Activated T-helper 1 cell treated with anti-CD3 and anti-CD28 coated beads, Interleukin-2, amount 50 U/mL, for 16 hours (primary cell): ENCODE measurements around the gene PPWD1.
"Not testable (repeated sequence)": the region's sequence is repeated elsewhere in the genome, so short reads cannot be mapped to it uniquely, and the experiment has no call there.

Experiments used
- DNase-seq, 2 donors: peaks; one replicate each; pipeline ENCODE4 v3.0.0-alpha.2; 2020; ENCODE audit warnings: low read depth in 1 of 2, low spot score in 1 of 2

The PPWD1 gene

DNA sequence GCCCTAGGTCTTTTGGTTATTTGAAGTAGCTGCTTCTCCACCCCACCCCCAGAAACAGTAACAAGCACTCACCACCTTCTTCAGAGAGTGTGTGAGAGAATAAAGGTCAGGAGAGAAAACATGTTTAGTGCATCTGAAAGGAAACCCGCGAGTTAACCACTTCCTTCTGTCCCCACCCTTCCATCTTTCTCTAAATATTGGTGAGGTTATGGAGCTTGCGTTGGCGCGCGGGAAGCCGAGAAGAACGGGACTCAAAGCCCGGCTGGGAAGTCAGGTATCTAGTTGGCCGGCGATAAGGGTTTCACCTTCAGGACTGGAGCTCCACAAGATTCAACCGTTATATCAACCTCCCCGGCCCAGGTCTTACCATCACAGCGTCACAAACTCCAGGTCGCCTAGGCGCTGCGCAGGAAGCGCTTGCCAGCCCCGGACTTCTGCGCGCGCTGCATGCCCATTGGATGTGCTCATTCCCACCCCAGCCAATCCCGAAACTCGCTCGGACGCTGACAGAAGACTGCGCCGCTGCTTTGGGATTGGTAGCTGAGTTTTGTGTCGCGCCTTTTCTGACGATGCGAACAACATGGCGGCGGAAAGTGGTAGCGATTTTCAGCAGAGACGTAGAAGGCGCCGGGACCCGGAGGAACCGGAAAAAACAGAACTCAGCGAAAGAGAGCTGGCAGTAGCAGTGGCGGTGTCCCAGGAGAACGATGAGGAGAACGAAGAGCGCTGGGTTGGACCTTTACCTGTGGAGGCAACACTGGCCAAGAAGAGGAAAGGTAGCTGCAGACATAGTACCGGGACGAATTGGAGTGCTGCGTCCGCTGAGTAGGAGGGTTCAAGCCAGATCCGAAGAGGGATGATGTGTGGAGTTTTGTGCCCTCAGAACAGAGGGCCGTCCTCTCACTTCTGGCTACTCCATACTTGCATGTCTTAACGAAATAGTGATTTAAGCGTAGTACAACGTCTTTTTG lies at the start of gene PPWD1, which contains the start of gene CENPK:
TSS of gene PPWD1 (plus strand) at position 566 of the 971 bp plus-strand sequence. CDS start at position 581, 15 bp downstream.
TSS of gene CENPK (minus strand) at position 438 of the 971 bp plus-strand sequence. CDS start 8,261 bp downstream, outside the sequence.
- peak; percentile 90 for DNase-seq

DNA sequence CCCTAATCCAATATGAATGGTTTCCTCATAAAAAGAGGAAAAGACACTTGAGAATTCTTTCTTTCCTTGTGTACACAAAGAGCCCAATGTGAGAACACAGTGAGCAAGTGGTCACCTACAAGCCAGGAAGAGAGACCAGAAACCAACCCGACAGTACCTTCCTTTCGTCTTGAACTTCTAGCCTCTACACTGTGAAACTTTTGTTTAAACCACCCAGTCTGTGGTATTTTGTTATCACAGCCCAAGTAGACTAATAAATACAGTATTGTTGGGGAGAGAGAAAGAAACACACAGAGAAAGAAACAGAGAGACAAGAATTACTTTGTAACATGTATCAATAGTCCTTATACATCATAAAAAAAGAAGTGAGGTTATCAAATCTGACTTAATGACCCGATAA lies 37.4 kb upstream of the PPWD1 start:
- DNase-seq, result no peak

GRCh38 chr5:65530904-65531303 lies 32.2 kb upstream of the PPWD1 start:
- DNase-seq, result no peak

DNA sequence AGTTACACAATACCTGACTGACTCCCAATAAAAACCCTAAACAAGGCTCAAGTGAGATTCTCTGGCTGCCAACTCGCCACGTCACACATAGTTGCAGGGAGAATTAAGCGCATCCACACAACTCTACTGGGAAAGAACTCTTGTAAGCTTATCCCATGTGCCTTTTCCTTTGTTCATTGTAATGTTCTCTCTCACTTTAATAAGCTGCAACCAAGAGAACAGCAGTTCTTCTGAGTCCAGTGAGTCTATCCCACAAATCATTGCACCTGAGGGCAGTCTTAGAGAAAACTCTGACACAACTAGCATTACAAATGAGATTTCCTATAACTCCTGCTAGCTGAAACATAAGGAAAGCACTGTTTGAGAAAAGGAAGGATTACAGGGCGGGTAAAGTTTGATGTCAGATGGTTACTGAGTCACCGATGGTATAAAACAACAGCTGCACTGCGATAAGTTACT lies 27.5 kb upstream of the PPWD1 start:
- DNase-seq, result no peak

GRCh38 chr5:65539827-65540226 lies 23.3 kb upstream of the PPWD1 start:
- no peak for DNase-seq

GRCh38 chr5:65544473-65544872 lies 18.6 kb upstream of the PPWD1 start:
- no peak for DNase-seq

GRCh38 chr5:65546141-65546540 lies 17.0 kb upstream of the PPWD1 start:
- DNase-seq, result no peak

DNA sequence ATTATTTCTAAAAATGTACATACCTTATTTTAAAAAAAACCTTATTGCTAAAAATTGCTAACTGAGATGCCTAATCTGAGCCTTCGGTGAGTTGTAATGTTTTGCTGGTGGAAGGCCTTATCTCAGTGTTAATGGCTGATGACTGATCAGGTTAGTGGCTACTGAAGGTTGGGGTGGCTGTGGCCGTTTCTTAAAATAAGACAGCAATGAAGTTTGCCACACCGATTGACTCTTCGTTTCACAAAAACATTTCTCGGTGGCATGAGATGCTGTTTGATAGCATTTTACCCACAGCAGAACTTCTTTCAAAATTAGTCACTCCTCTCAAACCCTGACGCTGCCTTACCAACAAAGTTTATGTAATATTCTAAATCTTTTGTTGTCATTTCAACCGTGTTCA lies 14.8 kb upstream of the PPWD1 start:
- DNase-seq, result no peak

GRCh38 chr5:65553941-65554340 lies 9.2 kb upstream of the PPWD1 start:
- DNase-seq, result no peak

- DNase-seq, result no peak
These were observed 7.8 kb upstream of the PPWD1 start for GRCh38 chr5:65555287-65555686.

GRCh38 chr5:65556181-65556580 lies 6.9 kb upstream of the PPWD1 start:
- DNase-seq, result no peak

DNA sequence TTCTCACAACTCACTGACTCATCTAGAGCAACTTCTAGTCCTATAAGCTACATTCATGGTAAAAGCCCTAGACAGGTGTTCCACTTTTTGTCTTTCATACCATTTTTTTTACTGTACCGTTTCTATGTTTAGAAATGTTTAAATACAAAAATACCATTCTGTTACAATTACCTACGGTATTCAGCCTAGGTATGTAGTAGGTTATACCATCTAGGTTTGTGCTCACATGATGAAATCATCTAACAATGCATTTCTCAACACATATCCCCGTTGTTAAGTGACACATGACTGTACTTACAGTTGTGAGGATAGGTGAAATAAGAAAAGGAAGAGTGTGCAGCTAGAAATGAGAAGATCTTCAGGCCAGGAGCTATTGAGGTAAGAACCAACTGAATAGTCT lies 6.4 kb upstream of the PPWD1 start:
- no peak for DNase-seq

DNA sequence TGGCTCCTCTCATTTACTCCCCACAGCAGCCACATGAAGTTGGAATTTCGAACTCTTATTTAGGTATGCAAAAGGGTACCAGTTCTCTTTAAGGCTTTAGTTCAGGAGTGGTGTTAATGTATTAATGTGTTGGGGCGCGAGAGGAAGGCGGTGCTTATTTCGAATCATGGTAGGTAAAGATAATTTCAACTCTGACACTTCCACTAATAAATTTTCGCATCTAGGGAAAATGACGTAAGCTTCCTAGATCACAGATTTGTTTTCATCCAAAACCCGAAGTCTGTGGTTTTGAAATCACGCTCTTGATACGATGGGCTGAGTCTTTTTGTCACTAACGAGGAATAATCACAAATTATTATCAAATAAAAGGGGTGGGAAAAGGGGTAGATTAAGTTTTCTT lies 681 bp downstream of the PPWD1 start:
- no peak for DNase-seq

DNA sequence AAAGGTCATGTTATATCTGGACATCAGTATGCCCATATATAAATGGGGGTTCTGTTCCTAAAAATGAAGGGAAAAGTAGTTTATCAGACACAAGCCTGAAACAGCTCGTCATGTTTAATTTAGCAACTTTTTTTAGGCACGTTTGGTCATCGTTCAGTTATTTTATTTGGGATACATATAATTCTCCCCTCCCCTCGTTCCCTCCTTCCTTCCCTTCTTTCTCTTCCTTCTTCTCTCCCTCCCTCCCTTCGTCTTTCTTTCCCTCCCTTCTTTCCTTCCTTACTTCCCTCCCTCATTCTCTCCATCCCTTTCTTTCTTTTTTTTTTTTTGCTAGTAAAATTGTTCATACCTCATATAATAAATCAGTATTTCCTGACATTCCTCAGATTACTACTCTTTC lies 3.4 kb downstream of the PPWD1 start:
- DNase-seq, result no peak

DNA sequence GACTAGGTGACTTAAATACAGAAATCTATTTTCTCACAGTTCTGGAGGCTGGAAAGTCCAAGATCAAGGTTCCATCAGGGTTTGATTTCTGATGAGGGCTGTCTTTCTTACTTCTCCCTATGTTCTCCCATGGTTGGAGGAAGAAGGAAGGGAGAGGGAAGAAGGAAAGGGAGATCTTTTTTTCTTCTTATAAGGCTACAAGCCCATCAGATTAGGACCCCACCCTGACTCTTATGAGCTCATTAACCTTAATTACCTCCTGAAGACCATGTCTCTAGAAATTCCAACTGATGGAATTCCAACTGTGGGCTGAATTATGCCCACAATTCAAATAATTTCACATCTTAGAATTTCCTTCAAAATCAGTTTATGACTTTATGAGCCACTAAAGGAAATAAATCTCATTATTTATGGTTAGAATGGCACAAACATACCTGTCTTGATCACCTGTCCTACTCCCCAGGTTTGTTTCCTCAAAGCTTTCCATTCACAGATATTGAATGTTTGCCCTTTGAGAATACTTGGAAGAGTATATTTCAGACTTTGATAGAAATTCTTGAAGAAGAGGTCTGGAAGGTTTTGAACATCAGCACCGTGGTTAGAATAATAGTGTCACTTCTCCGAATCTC lies 7.6 kb downstream of the PPWD1 start:
- DNase-seq, result no peak

DNA sequence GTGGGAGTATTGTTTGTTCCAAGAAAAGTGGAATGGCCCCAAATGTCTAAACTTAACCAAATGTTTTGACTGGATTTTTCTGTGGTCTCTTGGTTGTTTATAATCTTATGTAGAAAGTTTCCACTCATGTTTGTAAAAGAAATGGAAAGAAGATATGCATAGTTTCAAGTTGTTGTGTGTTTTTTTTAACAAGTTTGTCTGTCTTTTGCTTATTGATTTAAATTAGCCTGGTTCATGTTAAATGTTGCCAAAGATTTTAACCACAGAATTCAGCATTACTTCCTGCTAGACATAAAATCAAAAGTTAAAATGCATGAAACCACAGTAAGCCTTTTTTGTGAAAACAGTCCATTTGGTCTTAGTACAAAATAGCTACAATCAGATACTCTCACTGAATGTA lies 14.0 kb downstream of the PPWD1 start:
- no peak for DNase-seq

DNA sequence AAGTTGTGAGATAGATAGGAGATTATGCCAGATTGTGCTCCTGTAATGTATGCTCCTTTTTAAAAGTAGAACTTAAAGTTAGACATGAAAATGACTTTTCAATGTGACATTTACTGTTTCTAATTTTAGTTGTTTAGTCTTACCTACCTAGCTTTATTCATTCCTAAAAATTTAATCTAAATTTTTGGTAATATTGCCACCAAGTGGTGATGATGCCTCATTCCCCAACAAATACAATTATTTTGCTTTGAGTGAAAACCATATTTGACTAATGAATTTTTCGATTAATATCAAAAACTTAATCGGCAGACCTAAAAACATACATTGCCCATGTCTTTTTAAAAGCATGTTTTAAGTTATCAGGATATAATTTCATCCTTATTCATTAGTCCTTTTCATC lies 25.6 kb downstream of the PPWD1 start:
- no peak for DNase-seq

DNA sequence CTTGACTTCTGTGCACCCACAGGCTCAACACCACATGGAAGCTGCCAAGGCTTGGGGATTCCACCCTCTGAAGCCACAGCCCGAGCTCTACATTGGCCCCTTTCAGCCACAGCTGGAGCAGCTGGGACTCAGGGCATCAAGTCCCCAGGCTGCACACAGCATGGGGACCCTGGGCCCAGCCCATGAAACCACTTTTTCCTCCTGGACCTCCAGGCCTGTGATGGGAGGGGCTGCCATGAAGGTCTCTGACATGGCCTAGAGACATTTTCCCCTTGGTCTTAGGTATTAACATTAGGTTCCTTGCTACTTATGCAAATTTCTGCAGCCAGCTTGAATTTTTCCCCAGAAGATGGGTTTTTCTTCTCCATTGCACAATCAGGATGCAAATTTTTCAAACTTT lies 38.7 kb downstream of the PPWD1 start:
- not testable (repeated sequence) for DNase-seq

GRCh38 chr5:65611524-65611923 lies 48.4 kb downstream of the PPWD1 start:
- no peak for DNase-seq

- DNase-seq, result no peak
These were observed 49.3 kb downstream of the PPWD1 start for GRCh38 chr5:65612298-65612907.

- no peak for DNase-seq
These were observed 56.9 kb downstream of the PPWD1 start for GRCh38 chr5:65620021-65620420.

DNA sequence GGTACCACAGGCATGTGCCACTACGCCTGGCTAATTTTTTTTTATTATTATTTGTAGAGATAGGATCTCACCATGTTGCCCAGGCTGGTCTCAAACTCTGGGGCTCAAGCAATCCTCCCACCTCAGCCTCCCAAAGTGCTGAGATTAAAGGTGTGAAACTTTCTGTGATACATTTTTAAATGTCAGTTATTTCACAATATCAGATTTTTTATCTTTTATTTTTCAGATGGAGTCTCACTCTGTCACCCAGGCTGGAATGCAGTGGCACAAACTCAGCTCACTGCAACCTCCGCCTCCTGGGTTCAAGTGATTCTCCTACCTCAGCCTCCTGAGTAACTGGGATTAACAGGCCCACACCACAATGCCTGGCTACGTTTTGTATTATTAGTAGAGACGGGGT lies 58.9 kb downstream of the PPWD1 start:
- not testable (repeated sequence) for DNase-seq
